Measurements from ENCODE around the gene REXO2. TPM values are rescaled to one million over a fixed set of nuclear protein-coding genes. Genes with fewer than 3 reads are reported as not detected.

REXO2 gene
- total and polyA plus RNA-seq, 2 of the 8 experiments (the other 6 are each of a cell fraction or from before 2014, with no cell fraction given), result 111 to 114 TPM

GRCh38 chr11:114400216-114400914 lies 38.9 kb upstream of the REXO2 start, which contains the start of the genes C11orf71 and RBM7 (continued):
- no peak for TF ChIP-seq RFX5 (IDR thresholded peaks at IDR 0.05; ENCODE audit: borderline replicate concordance, low read depth, low read length)
- no peak for TF ChIP-seq ZNF274 (IDR thresholded peaks at IDR 0.05; ENCODE audit: borderline replicate concordance, extremely low read depth, low read length)
- TF ChIP-seq KDM5A (IDR thresholded peaks at IDR 0.05; ENCODE audit: low read length), result no peak
- peak; percentile 77 for TF ChIP-seq TBP (IDR thresholded peaks at IDR 0.05; ENCODE audit: low read depth, low read length)
- TF ChIP-seq SAP30 (IDR thresholded peaks at IDR 0.05; ENCODE audit: insufficient read depth, insufficient replicate concordance, low read length), result no peak
- TF ChIP-seq GABPA (IDR thresholded peaks at IDR 0.05; ENCODE audit: borderline replicate concordance, insufficient read depth, low read length), result no peak
- no peak for TF ChIP-seq CBX5 (IDR thresholded peaks at IDR 0.05; ENCODE audit: low read depth, low read length)
- TF ChIP-seq FOSL1 (IDR thresholded peaks at IDR 0.05; ENCODE audit: insufficient read depth, low read depth, low read length), result no peak
- no peak for TF ChIP-seq HDAC6 (IDR thresholded peaks at IDR 0.05; ENCODE audit: low read depth, low read length)
- no peak for TF ChIP-seq SIX5 (IDR thresholded peaks at IDR 0.05; ENCODE audit: low read depth, low read length)
- TF ChIP-seq EGR1 (IDR thresholded peaks at IDR 0.05; ENCODE audit: borderline replicate concordance, low read depth, low read length), result no peak
- TF ChIP-seq BACH1 (IDR thresholded peaks at IDR 0.05; ENCODE audit: low read length), result peak; percentile 58; the same call in 1 of the 2 replicates
- peak; percentile 90 for TF ChIP-seq ASH2L (IDR thresholded peaks at IDR 0.05; ENCODE audit: low read length)
- no peak; a peak in 1 of 3 replicates for TF ChIP-seq EP300 (IDR thresholded peaks at IDR 0.05; ENCODE audit: borderline replicate concordance in 1 of 2, low read depth in 2 of 2, low read length in 2 of 2)
- peak; percentile 96 for TF ChIP-seq CEBPB (IDR thresholded peaks at IDR 0.05; ENCODE audit: low read depth, low read length)
- TF ChIP-seq NRF1 (IDR thresholded peaks at IDR 0.05; ENCODE audit: low read depth, low read length), result peak; percentile 76
- no peak for TF ChIP-seq ATF2 (IDR thresholded peaks at IDR 0.05; ENCODE audit: low read length)
- no peak for TF ChIP-seq GTF2F1 (IDR thresholded peaks at IDR 0.05; ENCODE audit: borderline replicate concordance, low read depth, low read length)

All from H1 (cell line).